HEK293 (cell line): ENCODE results near the gene ZBTB44.

ENCODE experiments used
- CTCF ChIA-PET: fragments of 350-600 bp; formaldehyde crosslinking; extraction: SDS; loops from one replicate; lab custom pipeline; 2021; ENCODE audit warnings: antibody characterized with exemption; lab: Yijun Ruan, JAX
- POLR2A ChIA-PET: fragments of 300-600 bp; formaldehyde crosslinking; extraction: SDS; loops from one replicate; lab custom pipeline; 2020; ENCODE audit warnings: antibody characterized with exemption, inconsistent platforms; lab: Yijun Ruan, JAX
- H3K27ac ChIP-seq: fragments of 200-500 bp; sonication (Bioruptor generic); 2 replicates; pipeline ENCODE4 v1.5.1; 2014; ENCODE audit warnings: low read depth, low read length, control low read depth, inconsistent platforms; ENCODE audit errors: extremely low read depth
- H3K36me3 ChIP-seq, 2 experiments: fragments of 200-500 bp in 1 of 2; sonication (Bioruptor generic) in 1 of 2; 1 replicate in 1 of 2; 2 replicates in 1 of 2; pipeline ENCODE4 v1.5.1; 2014 to 2017; ENCODE audit warnings: inconsistent platforms in 2 of 2, low read length in 2 of 2; ENCODE audit not compliant: control insufficient read depth in 2 of 2, insufficient read depth in 1 of 2
- H3K4me1 ChIP-seq: fragments of 200-500 bp; sonication (Bioruptor generic); 2 replicates; pipeline ENCODE4 v1.5.1; 2014; ENCODE audit warnings: mild to moderate bottlenecking, low read length, inconsistent platforms; ENCODE audit not compliant: control insufficient read depth, insufficient read depth
- H3K4me3 ChIP-seq: 2 replicates; pipeline ENCODE4 v1.5.1; 2011; ENCODE audit warnings: low read depth, mild to moderate bottlenecking, control low read depth, low read length, moderate library complexity
- H3K9me3 ChIP-seq: fragments of 200-500 bp; sonication (Bioruptor generic); 2 replicates; pipeline ENCODE4 v1.5.1; 2014; ENCODE audit warnings: low read depth, low read length, inconsistent platforms; ENCODE audit not compliant: control insufficient read depth, insufficient read depth
- FEZF1 ChIP-seq: fragments of 450-650 bp; formaldehyde crosslinking; IDR thresholded peaks from 2 replicates; pipeline ENCODE4 v1.5.1; 2016; ENCODE audit warnings: missing biosample characterization, missing genetic modification characterization
- GLIS1 ChIP-seq: fragments of 450-650 bp; formaldehyde crosslinking; IDR thresholded peaks from 2 replicates; pipeline ENCODE4 v1.5.1; 2016; ENCODE audit warnings: missing biosample characterization, missing genetic modification characterization
- YY2 ChIP-seq: fragments of 450-650 bp; formaldehyde crosslinking; IDR thresholded peaks from 2 replicates; pipeline ENCODE4 v1.5.1; 2016; ENCODE audit warnings: missing biosample characterization, missing genetic modification characterization
- ZBTB20 ChIP-seq: fragments of 450-650 bp; formaldehyde crosslinking; IDR thresholded peaks from 2 replicates; pipeline ENCODE4 v1.5.1; 2016; ENCODE audit warnings: missing biosample characterization, missing genetic modification characterization
- ZFP69B ChIP-seq: fragments of 450-650 bp; formaldehyde crosslinking; IDR thresholded peaks from 2 replicates; pipeline ENCODE4 v1.5.1; 2016; ENCODE audit warnings: missing biosample characterization, missing genetic modification characterization
- ZIC2 ChIP-seq: fragments of 450-650 bp; formaldehyde crosslinking; IDR thresholded peaks from 2 replicates; pipeline ENCODE4 v1.5.1; 2016; ENCODE audit warnings: missing biosample characterization, missing genetic modification characterization
- ZNF112 ChIP-seq: fragments of 450-650 bp; formaldehyde crosslinking; IDR thresholded peaks from 2 replicates; pipeline ENCODE4 v1.5.0; 2017; ENCODE audit warnings: missing biosample characterization, missing genetic modification characterization
- ZNF174 ChIP-seq: fragments of 450-650 bp; formaldehyde crosslinking; IDR thresholded peaks from 2 replicates; pipeline ENCODE4 v1.5.0; 2017; ENCODE audit warnings: missing biosample characterization, mild to moderate bottlenecking, missing genetic modification characterization
- ZNF280D ChIP-seq: fragments of 450-650 bp; formaldehyde crosslinking; IDR thresholded peaks from 2 replicates; pipeline ENCODE4 v1.5.1; 2016; ENCODE audit warnings: missing biosample characterization, missing genetic modification characterization
- ZNF350 ChIP-seq: fragments of 450-650 bp; formaldehyde crosslinking; IDR thresholded peaks from 2 replicates; pipeline ENCODE4 v1.5.0; 2017; ENCODE audit warnings: missing biosample characterization, mild to moderate bottlenecking, missing genetic modification characterization
- ZNF549 ChIP-seq: fragments of 450-650 bp; IDR thresholded peaks from 2 replicates; pipeline ENCODE4 v1.5.1; 2018; ENCODE audit warnings: missing biosample characterization, missing genetic modification characterization, mild to moderate bottlenecking, inconsistent platforms, moderate library complexity
- ZNF596 ChIP-seq: fragments of 450-650 bp; IDR thresholded peaks from 2 replicates; pipeline ENCODE4 v1.5.0; 2018; ENCODE audit warnings: missing biosample characterization, mild to moderate bottlenecking, missing genetic modification characterization, moderate library complexity
- ZNF664 ChIP-seq: fragments of 450-650 bp; formaldehyde crosslinking; IDR thresholded peaks from 2 replicates; pipeline ENCODE4 v1.5.1; 2016; ENCODE audit warnings: missing biosample characterization, missing genetic modification characterization
- ZNF777 ChIP-seq: fragments of 450-650 bp; formaldehyde crosslinking; IDR thresholded peaks from 2 replicates; pipeline ENCODE4 v1.5.1; 2017; ENCODE audit warnings: missing biosample characterization, missing genetic modification characterization, borderline replicate concordance
- TF ChIP-seq, protein P1 (sequence below): fragments of 450-650 bp; formaldehyde crosslinking; IDR thresholded peaks from 2 replicates; pipeline ENCODE4 v1.5.1; 2017; ENCODE audit warnings: missing biosample characterization, missing genetic modification characterization

The ZBTB44 gene

GRCh38 chr11:130180896-130181294 is 133.8 kb downstream of the ZBTB44 start:
- POLR2A ChIA-PET, result no interaction called here
- no peaks in the 10 kb centered on the region for H3K9me3 ChIP-seq
- no peak overlapping the region for H3K27ac ChIP-seq
- CTCF ChIA-PET, result no interaction called here
- no peak overlapping the region for H3K4me3 ChIP-seq
- TF ChIP-seq ZNF777, result no peak
- no peaks in the 10 kb centered on the region for H3K36me3 ChIP-seq
- no peaks in the 10 kb centered on the region for H3K4me1 ChIP-seq

DNA sequence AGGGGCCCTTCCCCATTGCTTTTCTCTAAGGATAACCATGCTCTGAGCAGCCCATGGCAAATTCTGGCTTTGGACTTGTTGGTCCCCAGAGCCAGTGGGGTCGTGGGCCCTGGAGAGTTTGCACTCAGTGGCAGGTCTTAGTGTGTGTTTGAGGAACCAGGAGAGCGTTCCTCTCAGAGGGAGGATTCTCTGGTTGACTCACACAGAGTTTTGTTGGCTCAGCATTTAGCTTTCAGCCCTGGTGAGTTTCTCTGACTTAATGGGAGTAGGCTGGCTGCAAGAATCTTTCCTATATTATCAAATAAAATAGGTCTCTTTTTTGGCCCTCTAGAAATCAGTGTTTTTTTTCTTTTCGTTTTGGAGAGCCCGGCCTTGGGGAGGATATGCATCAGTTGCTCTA is 134.2 kb downstream of the ZBTB44 start:
- CTCF ChIA-PET, result no interaction called here
- H3K27ac ChIP-seq, result no peak overlapping the region
- H3K4me1 ChIP-seq, result no peaks in the 10 kb centered on the region
- no peaks in the 10 kb centered on the region for H3K9me3 ChIP-seq
- POLR2A ChIA-PET, result no interaction called here
- TF ChIP-seq GLIS1, result peak; percentile 38; the same call in 1 of the 2 replicates
- TF ChIP-seq FEZF1 (tag by site-specific recombination), result no peak
- no peak overlapping the region for H3K4me3 ChIP-seq
- no peaks in the 10 kb centered on the region for H3K36me3 ChIP-seq

DNA sequence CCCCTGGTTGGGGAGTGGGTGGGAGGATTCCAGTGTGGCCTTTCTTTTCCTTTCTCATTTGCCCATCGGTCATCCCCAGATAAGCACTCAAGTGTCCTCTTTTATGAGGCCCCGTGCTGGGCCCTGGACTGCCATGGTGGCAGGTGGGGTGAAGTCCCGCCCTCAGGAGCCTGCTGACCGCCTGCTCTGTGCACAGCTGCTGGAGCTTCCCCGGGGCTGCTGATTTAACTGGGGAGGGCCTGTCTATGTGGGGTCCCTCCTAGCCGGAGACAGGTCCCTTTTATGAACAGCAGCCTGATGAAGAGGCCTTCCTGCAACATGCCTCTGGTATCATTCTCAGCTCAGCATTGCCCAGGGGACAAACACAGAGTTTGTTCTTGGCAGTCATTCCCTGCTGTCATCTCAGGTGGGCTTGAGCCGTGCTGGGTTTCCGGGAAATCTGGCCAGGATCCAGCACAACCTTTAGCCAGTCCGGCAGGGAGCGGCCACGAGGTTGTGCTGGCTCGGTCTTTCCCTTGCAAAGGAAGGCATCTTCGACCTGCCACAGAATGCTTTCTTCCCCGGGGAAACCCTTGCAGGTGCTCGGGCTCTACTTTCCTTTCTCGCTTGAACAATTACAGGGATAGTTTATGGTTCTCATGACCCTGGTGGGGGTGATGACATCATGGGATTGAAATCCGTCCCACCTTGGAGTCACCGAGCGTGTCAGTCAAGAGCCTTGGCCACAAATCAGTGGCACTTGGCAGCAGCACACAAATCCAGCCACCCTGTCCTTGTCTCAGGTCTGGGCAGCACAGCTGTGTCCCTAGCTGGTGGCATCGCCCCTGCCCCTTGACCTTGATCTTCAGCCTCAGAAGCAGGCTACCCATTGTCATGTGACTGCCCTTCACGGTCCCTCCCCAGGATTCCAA is 135.1 kb downstream of the ZBTB44 start:
- no peaks in the 10 kb centered on the region for H3K4me1 ChIP-seq
- no peak overlapping the region for H3K27ac ChIP-seq
- TF ChIP-seq GLIS1, result peak; percentile 36
- no peak for TF ChIP-seq ZFP69B (tag by site-specific recombination)
- no peaks in the 10 kb centered on the region for H3K36me3 ChIP-seq
- H3K4me3 ChIP-seq, result no peak overlapping the region
- CTCF ChIA-PET, result no interaction called here
- no peaks in the 10 kb centered on the region for H3K9me3 ChIP-seq
- POLR2A ChIA-PET, result interaction anchor here (0.6 kb wide), 1 partner anchor 11 kb away, joined by 5 read pairs; no protein-coding TSS in a partner anchor

- ChIA-PET POLR2A (no interaction called here), CTCF (no interaction called here)
- Histone ChIP-seq H3K4me1 (no peaks in the 10 kb centered on the region), H3K9me3 (no peaks in the 10 kb centered on the region), H3K4me3 (no peak overlapping the region), H3K36me3 (no peaks in the 10 kb centered on the region)
- TF ChIP-seq ZBTB20 (peak; percentile 50; the same call in 1 of the 2 replicates), ZIC2 (0 out of 2 replicates have a peak, but pooled peaks have one; percentile 9), ZNF350 (tag by site-specific recombination) (no peak)
- TF ChIP-seq, all 188 proteins: peak for 2
- no peak overlapping the region for H3K27ac ChIP-seq
These were observed 136.0 kb downstream of the ZBTB44 start for GRCh38 chr11:130178441-130179339.

GRCh38 chr11:130177782-130178181 is 136.9 kb downstream of the ZBTB44 start:
- Histone ChIP-seq H3K9me3 (no peaks in the 10 kb centered on the region), H3K4me1 (no peaks in the 10 kb centered on the region), H3K36me3 (no peaks in the 10 kb centered on the region), H3K27ac (no peak overlapping the region), H3K4me3 (no peak overlapping the region)
- ChIA-PET POLR2A (no interaction called here), CTCF (interaction anchor here (0.6 kb wide), 1 partner anchor 681 kb away, joined by 5 read pairs; no protein-coding TSS in a partner anchor)
- TF ChIP-seq, protein P1, sequence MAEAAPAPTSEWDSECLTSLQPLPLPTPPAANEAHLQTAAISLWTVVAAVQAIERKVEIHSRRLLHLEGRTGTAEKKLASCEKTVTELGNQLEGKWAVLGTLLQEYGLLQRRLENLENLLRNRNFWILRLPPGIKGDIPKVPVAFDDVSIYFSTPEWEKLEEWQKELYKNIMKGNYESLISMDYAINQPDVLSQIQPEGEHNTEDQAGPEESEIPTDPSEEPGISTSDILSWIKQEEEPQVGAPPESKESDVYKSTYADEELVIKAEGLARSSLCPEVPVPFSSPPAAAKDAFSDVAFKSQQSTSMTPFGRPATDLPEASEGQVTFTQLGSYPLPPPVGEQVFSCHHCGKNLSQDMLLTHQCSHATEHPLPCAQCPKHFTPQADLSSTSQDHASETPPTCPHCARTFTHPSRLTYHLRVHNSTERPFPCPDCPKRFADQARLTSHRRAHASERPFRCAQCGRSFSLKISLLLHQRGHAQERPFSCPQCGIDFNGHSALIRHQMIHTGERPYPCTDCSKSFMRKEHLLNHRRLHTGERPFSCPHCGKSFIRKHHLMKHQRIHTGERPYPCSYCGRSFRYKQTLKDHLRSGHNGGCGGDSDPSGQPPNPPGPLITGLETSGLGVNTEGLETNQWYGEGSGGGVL (tag by site-specific recombination), result no peak
- TF ChIP-seq ZNF596 (tag by site-specific recombination) (no peak), ZNF174 (no peak), ZNF549 (tag by site-specific recombination) (no peak), ZNF280D (tag by site-specific recombination) (no peak), ZNF664 (tag by site-specific recombination) (no peak), ZNF112 (tag by site-specific recombination) (no peak), YY2 (no peak)
